Suprapubic skin (tissue), 4 donors: ENCODE results near the gene AGPAT4. TPM values are rescaled to one million over a fixed set of nuclear protein-coding genes. Genes with fewer than 3 reads are reported as not detected.
A peak's percentile ranks its signal among the peaks of the same experiment; 100 is the strongest.

ENCODE experiments used
- DNase-seq, 2 donors: peaks; one replicate each; pipeline ENCODE4 v3.0.0-alpha.2; 2019; ENCODE audit warnings: low spot score in 2 of 2
- H3K27ac ChIP-seq: fragments of 200-600 bp; sonication (generic); one replicate; pipeline ENCODE4 v1.5.1; 2019
- H3K27me3 ChIP-seq: fragments of 200-600 bp; sonication (generic); one replicate; pipeline ENCODE4 v1.5.1; 2019
- H3K36me3 ChIP-seq: fragments of 200-600 bp; sonication (generic); one replicate; pipeline ENCODE4 v1.5.1; 2019
- H3K4me1 ChIP-seq: fragments of 200-600 bp; sonication (generic); one replicate; pipeline ENCODE4 v1.5.1; 2019
- H3K4me3 ChIP-seq: fragments of 200-600 bp; sonication (generic); one replicate; pipeline ENCODE4 v1.5.1; 2019; ENCODE audit warnings: mild to moderate bottlenecking
- H3K9me3 ChIP-seq: fragments of 200-600 bp; sonication (generic); one replicate; pipeline ENCODE4 v1.5.1; 2019
- CTCF ChIP-seq, 2 donors: fragments of 200-600 bp in 1 of 2; fragments of 450-650 bp in 1 of 2; sonication (generic) in 1 of 2; IDR thresholded peaks; one replicate each; pipeline ENCODE4 v1.5.1; 2016 to 2019; ENCODE audit warnings: antibody characterized with exemption in 2 of 2, mild to moderate bottlenecking in 1 of 2, moderate library complexity in 1 of 2
- EP300 ChIP-seq: sonication (generic); formaldehyde crosslinking; IDR thresholded peaks from one replicate; pipeline ENCODE4 v1.6.1; 2017; ENCODE audit warnings: antibody characterized with exemption
- POLR2A ChIP-seq, 2 donors: fragments of 450-650 bp; IDR thresholded peaks; one replicate each; pipeline ENCODE4 v1.6.1; 2017; ENCODE audit warnings: antibody characterized with exemption in 2 of 2, mild to moderate bottlenecking in 2 of 2, moderate library complexity in 2 of 2
- POLR2AphosphoS5 ChIP-seq, 3 donors: sonication (generic); formaldehyde crosslinking; IDR thresholded peaks; one replicate each; pipeline ENCODE4 v1.6.1; 2017; ENCODE audit warnings: antibody characterized with exemption in 3 of 3
- whole genome bisulfite sequencing: methylation state at CpG from one replicate; pipeline ENCODE4 v1.1.5; 2018; 5-methylcytosine and 5-hydroxymethylcytosine counted together
- total RNA-seq, 4 donors: library from RNA; depleted of rRNA; stranded (reverse); fragments of >200 nt; gene quantifications; one replicate each; pipeline ENCODE4 v1.1.0, GENCODE V29; 2016

Gene AGPAT4
- total RNA-seq, 4 donors from 2014 or later = 1.1 to 4.1 (median 2.9) TPM

GRCh38 chr6:161276605-161277155, 2.8 kb upstream of the AGPAT4 start:
- DNase-seq = no peak
- H3K9me3 ChIP-seq = no peaks in the 10 kb centered on the region
- H3K27ac ChIP-seq = no peak overlapping the region
- WGBS = 79% methylated on average over 4 of the region's 4 CpGs
- no peaks in the 10 kb centered on the region for H3K27me3 ChIP-seq
- TF ChIP-seq CTCF (IDR thresholded peaks at IDR 0.05) = no peak
- TF ChIP-seq POLR2AphosphoS5 (IDR thresholded peaks at IDR 0.05) = no peak
- no peak for TF ChIP-seq POLR2A (IDR thresholded peaks at IDR 0.05)
- no peak for TF ChIP-seq EP300
- H3K36me3 ChIP-seq = no peaks in the 10 kb centered on the region
- peaks cover 17% of the 10 kb centered on the region for H3K4me1 ChIP-seq
- H3K4me3 ChIP-seq = no peak overlapping the region

GRCh38 chr6:161274898-161275297, 1.0 kb upstream of the AGPAT4 start:
- Histone ChIP-seq H3K36me3 (no peaks in the 10 kb centered on the region), H3K9me3 (no peaks in the 10 kb centered on the region), H3K27ac (no peak overlapping the region), H3K4me1 (peaks cover 17% of the 10 kb centered on the region), H3K4me3 (no peak overlapping the region), H3K27me3 (no peaks in the 10 kb centered on the region)
- 61% methylated on average over 2 of the region's 2 CpGs for WGBS
- no peak for DNase-seq
- no peak for TF ChIP-seq POLR2A (IDR thresholded peaks at IDR 0.05)
- no peak for TF ChIP-seq EP300
- no peak for TF ChIP-seq CTCF (IDR thresholded peaks at IDR 0.05)
- no peak for TF ChIP-seq POLR2AphosphoS5 (IDR thresholded peaks at IDR 0.05)

- WGBS = 13% methylated on average over 8 of the region's 8 CpGs
- Histone ChIP-seq H3K27me3 (no peaks in the 10 kb centered on the region), H3K9me3 (no peaks in the 10 kb centered on the region), H3K4me3 (peak overlapping the region; percentile 69), H3K36me3 (no peaks in the 10 kb centered on the region), H3K27ac (no peak overlapping the region), H3K4me1 (peaks cover 17% of the 10 kb centered on the region)
- no peak for DNase-seq
- TF ChIP-seq POLR2A (IDR thresholded peaks at IDR 0.05) (no peak), EP300 (no peak), POLR2AphosphoS5 (IDR thresholded peaks at IDR 0.05) (no peak), CTCF (IDR thresholded peaks at IDR 0.05) (no peak)
Observed at GRCh38 chr6:161274488-161274858, 612 bp upstream of the AGPAT4 start.

GRCh38 chr6:161273274-161273751, 548 bp downstream of the AGPAT4 start:
- under 1% methylated on average over 11 of the region's 11 CpGs for WGBS
- no peaks in the 10 kb centered on the region for H3K36me3 ChIP-seq
- H3K4me1 ChIP-seq = peaks cover 17% of the 10 kb centered on the region
- H3K4me3 ChIP-seq = peak overlapping the region; percentile 69
- TF ChIP-seq POLR2AphosphoS5 (IDR thresholded peaks at IDR 0.05) (no peak), POLR2A (IDR thresholded peaks at IDR 0.05) (no peak), EP300 (no peak), CTCF (IDR thresholded peaks at IDR 0.05) (no peak)
- H3K9me3 ChIP-seq = no peaks in the 10 kb centered on the region
- peak overlapping the region; percentile 22 for H3K27ac ChIP-seq
- H3K27me3 ChIP-seq = no peaks in the 10 kb centered on the region
- peak in 1 of 2 donors; percentile 71 for DNase-seq

- TF ChIP-seq EP300 (no peak), POLR2AphosphoS5 (IDR thresholded peaks at IDR 0.05) (no peak), POLR2A (IDR thresholded peaks at IDR 0.05) (no peak), CTCF (IDR thresholded peaks at IDR 0.05) (no peak)
- Histone ChIP-seq H3K27me3 (no peaks in the 10 kb centered on the region), H3K4me3 (peak overlapping the region; percentile 69), H3K36me3 (no peaks in the 10 kb centered on the region), H3K9me3 (no peaks in the 10 kb centered on the region), H3K27ac (no peak overlapping the region), H3K4me1 (peaks cover 17% of the 10 kb centered on the region)
- 48% methylated on average over 11 of the region's 11 CpGs for WGBS
- DNase-seq = no peak
Observed at GRCh38 chr6:161272635-161273273, 1.1 kb downstream of the AGPAT4 start.
